Liver (tissue), 9 donors: ENCODE measurements around the gene DRG2. TPM values are rescaled to one million over a fixed set of nuclear protein-coding genes. Genes with fewer than 3 reads are reported as not detected.

Experiments
- DNase-seq: peaks from one replicate; pipeline ENCODE4 v3.0.0-alpha.2; 2017; ENCODE audit warnings: low spot score
- H3K27ac ChIP-seq, 2 donors: one replicate each; pipeline ENCODE4 v1.7.0; 2013; ENCODE audit warnings: inconsistent platforms in 2 of 2, low read length in 2 of 2, control low read depth in 1 of 2, low read depth in 1 of 2, mild to moderate bottlenecking in 1 of 2
- H3K27me3 ChIP-seq, 4 donors: one replicate each; pipeline versions ENCODE4 v1.6.1 to v1.7.0; 2013; ENCODE audit warnings: low read length in 3 of 4, inconsistent platforms in 1 of 4, mild to moderate bottlenecking in 1 of 4, moderate library complexity in 1 of 4; ENCODE audit not compliant: control insufficient read depth in 4 of 4, insufficient read depth in 4 of 4
- H3K36me3 ChIP-seq, 4 donors: one replicate each; pipeline versions ENCODE4 v1.6.1 to v1.7.0; 2013; ENCODE audit warnings: low read length in 3 of 4, mild to moderate bottlenecking in 3 of 4, low read depth in 1 of 4, moderate library complexity in 1 of 4; ENCODE audit not compliant: control insufficient read depth in 4 of 4, insufficient read depth in 3 of 4
- H3K4me1 ChIP-seq, 4 donors: one replicate each; pipeline versions ENCODE4 v1.6.1 to v1.7.0; 2013; ENCODE audit warnings: low read length in 3 of 4, mild to moderate bottlenecking in 3 of 4, moderate library complexity in 1 of 4; ENCODE audit not compliant: control insufficient read depth in 4 of 4, insufficient read depth in 4 of 4
- H3K4me3 ChIP-seq, 3 donors: one replicate each; pipeline versions ENCODE4 v1.6.1 to v1.7.0; 2013; ENCODE audit warnings: low read length in 3 of 3, control low read depth in 1 of 3, low read depth in 1 of 3, mild to moderate bottlenecking in 1 of 3
- H3K9ac ChIP-seq, 2 donors: one replicate each; pipeline ENCODE4 v1.7.0; 2013; ENCODE audit warnings: low read length in 2 of 2, mild to moderate bottlenecking in 2 of 2, moderate library complexity in 2 of 2, control low read depth in 1 of 2, low read depth in 1 of 2
- H3K9me3 ChIP-seq, 4 donors: one replicate each; pipeline versions ENCODE4 v1.6.1 to v1.7.0; 2013; ENCODE audit warnings: low read length in 3 of 4; ENCODE audit not compliant: control insufficient read depth in 4 of 4
- FOXA1 ChIP-seq: IDR thresholded peaks from 2 replicates; pipeline ENCODE4 v1.6.1; 2016; ENCODE audit warnings: antibody characterized with exemption
- FOXA2 ChIP-seq: IDR thresholded peaks from 2 replicates; pipeline ENCODE4 v1.6.1; 2016; ENCODE audit warnings: antibody characterized with exemption
- GABPA ChIP-seq, 2 donors: IDR thresholded peaks in 1 of 2; conservative IDR thresholded peaks in 1 of 2; 2 replicates each; pipeline ENCODE4 v1.6.1; 2016; ENCODE audit warnings: antibody characterized with exemption in 2 of 2, mild to moderate bottlenecking in 1 of 2, moderate library complexity in 1 of 2
- HNF4A ChIP-seq, 2 donors: conservative IDR thresholded peaks; 2 replicates each; pipeline ENCODE4 v1.6.1; 2016; ENCODE audit warnings: antibody characterized with exemption in 2 of 2, mild to moderate bottlenecking in 2 of 2
- HNF4G ChIP-seq: IDR thresholded peaks from 2 replicates; pipeline ENCODE4 v1.6.1; 2016; ENCODE audit warnings: antibody characterized with exemption
- MAX ChIP-seq: IDR thresholded peaks from 2 replicates; pipeline ENCODE4 v1.6.1; 2016; ENCODE audit warnings: antibody characterized with exemption
- NR2F2 ChIP-seq: IDR thresholded peaks from 2 replicates; pipeline ENCODE4 v1.6.1; 2016; ENCODE audit warnings: antibody characterized with exemption
- REST ChIP-seq: IDR thresholded peaks from 2 replicates; pipeline ENCODE4 v1.6.1; 2016; ENCODE audit warnings: antibody characterized with exemption, mild to moderate bottlenecking
- RXRA ChIP-seq, 2 donors: IDR thresholded peaks; 2 replicates each; pipeline ENCODE4 v1.6.1; 2017 to 2018; ENCODE audit warnings: antibody characterized with exemption in 2 of 2, mild to moderate bottlenecking in 1 of 2
- SP1 ChIP-seq: IDR thresholded peaks from 2 replicates; pipeline ENCODE4 v1.6.1; 2018; ENCODE audit warnings: antibody characterized with exemption, mild to moderate bottlenecking
- TAF1 ChIP-seq: conservative IDR thresholded peaks from 2 replicates; pipeline ENCODE4 v1.6.1; 2016; ENCODE audit warnings: antibody characterized with exemption, mild to moderate bottlenecking
- YY1 ChIP-seq: IDR thresholded peaks from 2 replicates; pipeline ENCODE4 v1.6.1; 2016; ENCODE audit warnings: antibody characterized with exemption, mild to moderate bottlenecking
- ZBTB33 ChIP-seq: IDR thresholded peaks from 2 replicates; pipeline ENCODE4 v1.6.1; 2016; ENCODE audit warnings: antibody characterized with exemption
- WGBS: extraction: QIAGEN DNeasy Blood & Tissue Kit; methylation state at CpG from one replicate; pipeline ENCODE4 v1.1.7; 2013; 5-methylcytosine and 5-hydroxymethylcytosine counted together
- polyA plus RNA-seq, 2 donors: library from polyadenylated mRNA; stranded (reverse) in 1 of 2; unstranded in 1 of 2; fragments of 200-250 nt in 1 of 2; fragments of >200 nt in 1 of 2; fragmentation: Nextera tagmentation in 1 of 2; extraction: Ambion mirVana in 1 of 2; gene quantifications; one replicate each; pipeline versions ENCODE4 v1.2.1 to v1.2.3, GENCODE V29; 2013 to 2015
- total RNA-seq, 2 donors: library from RNA; depleted of rRNA; stranded (reverse); fragments of >200 nt; gene quantifications; one replicate each; pipeline ENCODE4 v1.2.3, GENCODE V29; 2014
- TF ChIP-seq, protein P1 (sequence below): fragments of 150-350 bp; IDR thresholded peaks from 2 replicates; pipeline ENCODE4 v1.5.1; 2017; ENCODE audit warnings: improper control_type of control experiment, low read depth, low read length; ENCODE audit not compliant: missing input control
- TF ChIP-seq, protein P2 (sequence below): IDR thresholded peaks from 2 replicates; pipeline ENCODE4 v1.6.1; 2016; ENCODE audit warnings: antibody characterized with exemption
- donor health status: healthy.
- donor health status: healthy.
- donor health status: healthy.
- donor health status: healthy.
- donor health status: healthy.

Gene DRG2
- total and polyA plus RNA-seq, 4 donors = 10.9 to 24.9 (median 18.6) TPM

DNA sequence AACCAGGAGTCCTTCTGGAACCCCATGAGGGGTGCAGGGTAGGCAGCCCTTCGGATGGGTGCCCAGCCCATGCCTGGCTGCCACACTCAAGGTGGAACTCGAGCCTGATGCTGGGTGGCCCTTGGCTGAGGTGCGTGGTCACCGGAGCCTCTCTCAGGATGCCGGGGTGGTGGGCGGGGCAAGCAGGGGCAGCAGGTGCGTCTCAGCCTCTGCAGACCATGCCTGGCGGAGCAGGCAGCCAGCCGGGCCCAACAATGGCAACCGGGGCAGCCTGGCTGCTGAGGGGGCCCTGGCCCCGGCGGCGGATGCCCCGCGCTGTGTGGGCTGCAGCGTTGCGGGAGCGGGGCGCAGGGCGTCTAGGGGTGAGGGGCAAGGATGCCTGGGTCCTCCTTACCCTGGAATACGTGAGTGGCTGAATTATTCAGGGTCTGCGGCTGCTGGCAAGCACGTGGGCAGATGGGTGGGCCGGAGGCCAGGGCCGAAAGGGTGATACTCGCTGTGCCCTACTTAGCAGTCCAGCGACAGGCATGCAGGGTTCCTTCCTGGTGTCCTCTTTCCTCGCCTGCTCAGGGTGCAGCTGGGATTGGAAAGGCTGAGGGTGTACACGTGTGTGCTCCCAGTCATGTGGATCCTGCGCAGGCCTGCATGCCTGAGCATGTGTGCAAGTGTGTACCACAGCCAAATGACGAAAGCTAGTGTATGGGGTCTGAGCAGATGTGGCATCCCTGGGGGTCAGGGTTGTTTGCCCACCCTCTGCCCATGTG, 35.4 kb downstream of the DRG2 start:
- Histone ChIP-seq H3K9me3 (no peaks in the 10 kb centered on the region), H3K9ac (no peak overlapping the region), H3K4me1 (peaks cover under 1 to 2% (median 2%) of the 10 kb centered on the region in 4 donors), H3K36me3 (no peaks in the 10 kb centered on the region), H3K4me3 (no peak overlapping the region), H3K27me3 (no peaks in the 10 kb centered on the region), H3K27ac (no peak overlapping the region)
- 90% methylated on average over 31 of the region's 31 CpGs for WGBS
- no peak for DNase-seq
- TF ChIP-seq SP1 = no peak

DNA sequence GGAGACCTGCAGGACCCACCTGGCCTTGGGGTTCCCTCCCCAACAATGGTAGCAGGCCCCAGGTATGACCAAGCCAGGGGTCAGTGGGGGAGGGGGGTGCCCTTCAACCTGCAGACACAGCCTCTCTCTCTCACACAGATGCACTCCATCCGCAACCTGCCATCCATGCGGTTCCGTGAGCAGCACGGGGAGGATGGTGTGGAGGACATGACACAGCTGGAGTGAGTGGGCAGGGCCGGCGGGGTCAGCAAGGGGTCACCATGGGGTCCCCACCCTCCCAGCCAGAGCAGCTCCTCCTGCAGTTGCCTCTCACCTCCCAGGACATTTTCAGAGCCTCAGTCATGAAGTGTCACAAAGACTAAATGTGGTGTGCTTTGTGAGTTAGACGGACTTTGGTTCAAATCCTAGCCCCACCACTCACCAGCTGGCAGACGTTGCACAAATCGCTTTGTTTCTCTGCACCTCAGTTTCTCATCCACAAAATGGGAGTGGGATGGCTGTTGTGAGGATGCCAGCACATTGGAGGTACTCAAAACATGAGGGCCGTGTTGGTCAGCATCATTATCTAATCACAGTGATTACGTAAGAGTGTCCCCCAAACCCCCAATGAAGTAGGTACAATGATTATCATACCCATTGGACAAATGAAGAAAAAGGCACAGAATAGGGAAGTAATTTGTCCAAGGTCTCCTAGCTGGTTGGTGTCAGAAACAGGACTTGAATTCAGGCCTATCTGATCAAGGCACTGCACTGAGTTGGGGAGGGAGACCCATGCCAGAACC, 36.8 kb downstream of the DRG2 start:
- 83% methylated on average over 11 of the region's 11 CpGs for WGBS
- H3K4me1 ChIP-seq = peaks cover 0 to 10% (median 1%) of the 10 kb centered on the region in 4 donors
- no peaks in the 10 kb centered on the region for H3K9me3 ChIP-seq
- no peaks in the 10 kb centered on the region for H3K36me3 ChIP-seq
- DNase-seq = no peak
- no peak overlapping the region for H3K4me3 ChIP-seq
- no peak overlapping the region for H3K27ac ChIP-seq
- H3K9ac ChIP-seq = no peak overlapping the region
- TF ChIP-seq NR2F2 (no peak), SP1 (no peak)
- TF ChIP-seq, protein P1, sequence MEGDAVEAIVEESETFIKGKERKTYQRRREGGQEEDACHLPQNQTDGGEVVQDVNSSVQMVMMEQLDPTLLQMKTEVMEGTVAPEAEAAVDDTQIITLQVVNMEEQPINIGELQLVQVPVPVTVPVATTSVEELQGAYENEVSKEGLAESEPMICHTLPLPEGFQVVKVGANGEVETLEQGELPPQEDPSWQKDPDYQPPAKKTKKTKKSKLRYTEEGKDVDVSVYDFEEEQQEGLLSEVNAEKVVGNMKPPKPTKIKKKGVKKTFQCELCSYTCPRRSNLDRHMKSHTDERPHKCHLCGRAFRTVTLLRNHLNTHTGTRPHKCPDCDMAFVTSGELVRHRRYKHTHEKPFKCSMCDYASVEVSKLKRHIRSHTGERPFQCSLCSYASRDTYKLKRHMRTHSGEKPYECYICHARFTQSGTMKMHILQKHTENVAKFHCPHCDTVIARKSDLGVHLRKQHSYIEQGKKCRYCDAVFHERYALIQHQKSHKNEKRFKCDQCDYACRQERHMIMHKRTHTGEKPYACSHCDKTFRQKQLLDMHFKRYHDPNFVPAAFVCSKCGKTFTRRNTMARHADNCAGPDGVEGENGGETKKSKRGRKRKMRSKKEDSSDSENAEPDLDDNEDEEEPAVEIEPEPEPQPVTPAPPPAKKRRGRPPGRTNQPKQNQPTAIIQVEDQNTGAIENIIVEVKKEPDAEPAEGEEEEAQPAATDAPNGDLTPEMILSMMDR = no peak
- TF ChIP-seq, protein P2, sequence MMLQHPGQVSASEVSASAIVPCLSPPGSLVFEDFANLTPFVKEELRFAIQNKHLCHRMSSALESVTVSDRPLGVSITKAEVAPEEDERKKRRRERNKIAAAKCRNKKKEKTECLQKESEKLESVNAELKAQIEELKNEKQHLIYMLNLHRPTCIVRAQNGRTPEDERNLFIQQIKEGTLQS = no peak
- no peaks in the 10 kb centered on the region for H3K27me3 ChIP-seq

- H3K36me3 ChIP-seq = no peaks in the 10 kb centered on the region
- no peak for DNase-seq
- H3K27me3 ChIP-seq = no peaks in the 10 kb centered on the region
- H3K27ac ChIP-seq = no peak overlapping the region
- H3K9ac ChIP-seq = no peak overlapping the region
- no peaks in the 10 kb centered on the region for H3K9me3 ChIP-seq
- no peak overlapping the region for H3K4me3 ChIP-seq
- 27% methylated on average over 4 of the region's 4 CpGs for WGBS
- peaks cover 0 to 10% (median 1%) of the 10 kb centered on the region in 4 donors for H3K4me1 ChIP-seq
- peak; percentile 69 to 86 for TF ChIP-seq RXRA (IDR thresholded peaks at IDR 0.05)
- TF ChIP-seq FOXA2 = peak; percentile 91
- TF ChIP-seq HNF4G = peak; percentile 49
- TF ChIP-seq NR2F2 = no peak
- peak; percentile 43 for TF ChIP-seq YY1
- no peak for TF ChIP-seq TAF1
- peak; percentile 30 for TF ChIP-seq REST
- TF ChIP-seq GABPA (IDR thresholded peaks at IDR 0.05 in 1 of 2, conservative IDR thresholded peaks at IDR 0.05 in 1 of 2) = no peak
- TF ChIP-seq, protein P1 = no peak
- no peak for TF ChIP-seq MAX
- TF ChIP-seq HNF4A (conservative IDR thresholded peaks at IDR 0.05) = peak; percentile 85 to 91
- no peak for TF ChIP-seq ZBTB33
- peak; percentile 88 for TF ChIP-seq FOXA1
Measured at GRCh38 chr17:18129041-18129502, 41.3 kb downstream of the DRG2 start.
